CD14-positive monocyte (primary cell): ENCODE measurements around the gene EPB41L2. TPM values are rescaled to one million over a fixed set of nuclear protein-coding genes. Genes with fewer than 3 reads are reported as not detected.

Experiments
- DNase-seq, 3 donors: peaks; one replicate each; pipeline ENCODE4 v3.0.0-alpha.2; 2011 to 2022
- H2AFZ ChIP-seq: 2 replicates; pipeline ENCODE4 v1.6.0; 2012; ENCODE audit warnings: mild to moderate bottlenecking, low read depth, low read length, inconsistent platforms; ENCODE audit not compliant: insufficient read depth, poor library complexity, severe bottlenecking
- H3K27ac ChIP-seq, 2 donors: 1 replicate in 1 of 2; 2 replicates in 1 of 2; pipeline ENCODE4 v1.5.1; 2012 to 2013; ENCODE audit warnings: low read length in 2 of 2, control low read depth in 1 of 2, inconsistent platforms in 1 of 2, low read depth in 1 of 2, mild to moderate bottlenecking in 1 of 2
- H3K27me3 ChIP-seq, 2 donors: one replicate each; pipeline versions ENCODE4 v1.6.0 to v1.6.1; 2011 to 2013; ENCODE audit warnings: low read length in 2 of 2; ENCODE audit not compliant: control insufficient read depth in 2 of 2, insufficient read depth in 2 of 2
- H3K36me3 ChIP-seq, 2 donors: replicated peaks in 1 of 2; 1 replicate in 1 of 2; 2 replicates in 1 of 2; pipeline versions ENCODE4 v1.5.1 to v1.6.1; 2012 to 2013; ENCODE audit warnings: low read length in 2 of 2, control low read depth in 1 of 2, inconsistent platforms in 1 of 2, mild to moderate bottlenecking in 1 of 2; ENCODE audit not compliant: insufficient read depth in 2 of 2, control insufficient read depth in 1 of 2
- H3K4me1 ChIP-seq, 2 donors: 1 replicate in 1 of 2; 2 replicates in 1 of 2; pipeline versions ENCODE4 v1.5.1 to v1.6.1; 2012 to 2013; ENCODE audit warnings: low read length in 2 of 2, control low read depth in 1 of 2, inconsistent platforms in 1 of 2, mild to moderate bottlenecking in 1 of 2, moderate library complexity in 1 of 2; ENCODE audit not compliant: insufficient read depth in 2 of 2, control insufficient read depth in 1 of 2
- H3K4me2 ChIP-seq: replicated peaks from 2 replicates; pipeline ENCODE3; 2012; ENCODE audit warnings: low read length, moderate library complexity, mild to moderate bottlenecking; ENCODE audit not compliant: poor library complexity, severe bottlenecking; ENCODE audit errors: extremely low read depth
- H3K4me3 ChIP-seq, 3 experiments: fragments of 200-600 bp in 1 of 3; sonication (generic) in 1 of 3; replicated peaks in 1 of 3; 1 replicate in 2 of 3; 2 replicates in 1 of 3; pipeline ENCODE4 v1.5.1; 2011 to 2013; ENCODE audit warnings: low read length in 3 of 3, mild to moderate bottlenecking in 3 of 3, control low read depth in 2 of 3, low read depth in 2 of 3, inconsistent platforms in 1 of 3, moderate library complexity in 1 of 3
- H3K79me2 ChIP-seq: 2 replicates; pipeline ENCODE4 v1.6.0; 2012; ENCODE audit warnings: mild to moderate bottlenecking, control low read depth, inconsistent platforms, low read length, moderate library complexity; ENCODE audit not compliant: insufficient read depth
- H3K9ac ChIP-seq: 2 replicates; pipeline ENCODE4 v1.6.0; 2017; ENCODE audit warnings: low read length, mild to moderate bottlenecking; ENCODE audit not compliant: insufficient read depth, poor library complexity, severe bottlenecking
- H3K9me3 ChIP-seq, 2 donors: replicated peaks in 1 of 2; 1 replicate in 1 of 2; 2 replicates in 1 of 2; pipeline versions ENCODE4 v1.5.1 to v1.6.1; 2012 to 2013; ENCODE audit warnings: low read length in 2 of 2, control low read depth in 1 of 2; ENCODE audit not compliant: control insufficient read depth in 1 of 2, insufficient read depth in 1 of 2
- H4K20me1 ChIP-seq: 2 replicates; pipeline ENCODE4 v1.6.0; 2012; ENCODE audit warnings: mild to moderate bottlenecking, low read length, control low read depth, moderate library complexity; ENCODE audit not compliant: insufficient read depth
- H3K27ac Mint-ChIP-seq, 7 donors: one replicate each; pipeline ENCODE4 v1.8.0; 2020; ENCODE audit warnings: mild to moderate bottlenecking in 7 of 7, mixed read lengths in 7 of 7, moderate library complexity in 6 of 7, inconsistent platforms in 2 of 7
- H3K27me3 Mint-ChIP-seq, 3 donors: one replicate each; pipeline ENCODE4 v1.8.0; 2021 to 2022; ENCODE audit warnings: low read depth in 3 of 3, mild to moderate bottlenecking in 3 of 3, mixed read lengths in 3 of 3, moderate library complexity in 3 of 3, inconsistent platforms in 1 of 3
- H3K36me3 Mint-ChIP-seq, 2 donors: one replicate each; pipeline ENCODE4 v1.8.0; 2020; ENCODE audit warnings: mixed read lengths in 2 of 2, inconsistent platforms in 1 of 2, mild to moderate bottlenecking in 1 of 2
- H3K4me1 Mint-ChIP-seq: one replicate; pipeline ENCODE4 v1.8.0; 2020; ENCODE audit warnings: mild to moderate bottlenecking, mixed read lengths
- H3K4me3 Mint-ChIP-seq, 2 donors: one replicate each; pipeline ENCODE4 v1.8.0; 2020; ENCODE audit warnings: mild to moderate bottlenecking in 2 of 2, mixed read lengths in 2 of 2, moderate library complexity in 1 of 2
- H3K9me3 Mint-ChIP-seq, 7 donors: one replicate each; pipeline ENCODE4 v1.8.0; 2020 to 2022; ENCODE audit warnings: mixed read lengths in 7 of 7, mild to moderate bottlenecking in 6 of 7, moderate library complexity in 6 of 7, inconsistent platforms in 2 of 7
- CTCF ChIP-seq: fragments of 200-600 bp; IDR thresholded peaks from one replicate; pipeline ENCODE4 v1.8.0; 2022; ENCODE audit warnings: antibody characterized with exemption, mild to moderate bottlenecking
- WGBS: methylation state at CpG from one replicate; pipeline ENCODE4 v1.1.5; 2013; ENCODE audit warnings: missing lambda C conversion rate; ENCODE audit not compliant: insufficient coverage; 5-methylcytosine and 5-hydroxymethylcytosine counted together
- intact Hi-C, 2 donors: fragments of 100-400 bp; cut with micrococcal nuclease; formaldehyde crosslinking; loops; one replicate each; pipeline versions ENCODE4 v1.15.0 to v1.15.1; 2023
- polyA plus RNA-seq, 3 donors: library from polyadenylated mRNA; depleted of rRNA in 1 of 3; unstranded in 2 of 3; stranded (reverse) in 1 of 3; fragments of 300-500 nt in 2 of 3; fragments of >200 nt in 1 of 3; fragmentation: Illumina TruSeq in 2 of 3; gene quantifications; 1 replicate in 2 of 3; 2 replicates in 1 of 3; pipeline ENCODE4 v1.2.3, GENCODE V29; 2012 to 2021

Gene EPB41L2
- polyA plus RNA-seq, 3 donors = 3.4 to 7.2 (median 4.6) TPM

GRCh38 chr6:131052181-131052580 lies 10.9 kb downstream of the EPB41L2 start:
- Histone ChIP-seq H3K27ac (no peak overlapping the region), H2AFZ (no peak overlapping the region), H3K27me3 (no peaks in the 10 kb centered on the region), H3K4me2 (no peak overlapping the region), H3K9ac (no peak overlapping the region), H4K20me1 (no peaks in the 10 kb centered on the region), H3K9me3 (peaks cover 33 to 34% of the 10 kb centered on the region in 2 donors), H3K4me1 (no peaks in the 10 kb centered on the region), H3K79me2 (no peaks in the 10 kb centered on the region), H3K36me3 (peaks cover 0 to 8% of the 10 kb centered on the region in 2 donors), H3K4me3 (no peak overlapping the region)
- H3K27ac Mint-ChIP-seq = no peak overlapping the region
- WGBS = 100% methylated on average over 1 of the region's 4 CpGs
- H3K4me1 Mint-ChIP-seq = no peaks in the 10 kb centered on the region
- peaks cover 0 to 2% (median 0%) of the 10 kb centered on the region in 3 donors for H3K27me3 Mint-ChIP-seq
- no peak for DNase-seq
- H3K4me3 Mint-ChIP-seq = no peak overlapping the region
- H3K9me3 Mint-ChIP-seq = peaks cover 25 to 51% (median 42%) of the 10 kb centered on the region in 7 donors
- H3K36me3 Mint-ChIP-seq = peaks cover 0 to 7% of the 10 kb centered on the region in 2 donors
- intact Hi-C loops = no loop called here
- TF ChIP-seq CTCF = no peak

GRCh38 chr6:131051341-131051740 lies 11.7 kb downstream of the EPB41L2 start:
- H3K9me3 Mint-ChIP-seq = peaks cover 20 to 45% (median 37%) of the 10 kb centered on the region in 7 donors
- peaks cover 0 to 2% (median 0%) of the 10 kb centered on the region in 3 donors for H3K27me3 Mint-ChIP-seq
- Histone ChIP-seq H2AFZ (no peak overlapping the region), H3K4me3 (no peak overlapping the region), H3K4me2 (no peak overlapping the region), H3K79me2 (no peaks in the 10 kb centered on the region), H3K36me3 (peaks cover 0 to 8% of the 10 kb centered on the region in 2 donors), H4K20me1 (no peaks in the 10 kb centered on the region), H3K27ac (no peak overlapping the region), H3K9me3 (peaks cover 32 to 33% of the 10 kb centered on the region in 2 donors), H3K4me1 (no peaks in the 10 kb centered on the region), H3K27me3 (no peaks in the 10 kb centered on the region), H3K9ac (no peak overlapping the region)
- WGBS = 80% methylated on average over 1 of the region's 1 CpG
- H3K4me3 Mint-ChIP-seq = no peak overlapping the region
- H3K4me1 Mint-ChIP-seq = no peaks in the 10 kb centered on the region
- H3K27ac Mint-ChIP-seq = no peak overlapping the region
- intact Hi-C loops = no loop called here
- no peak for DNase-seq
- H3K36me3 Mint-ChIP-seq = peaks cover 0 to 4% of the 10 kb centered on the region in 2 donors
- no peak for TF ChIP-seq CTCF
